IMR-90 (cell line): ENCODE measurements around the gene ABCC5. TPM values are rescaled to one million over a fixed set of nuclear protein-coding genes. Genes with fewer than 3 reads are reported as not detected.

Experiments used
- ATAC-seq: fragments of 200-7000 bp; cut with Tn5 transposase; 2 replicates; pipeline ENCODE4 v1.9.1; 2020; ENCODE audit warnings: low read depth, mild to moderate bottlenecking, moderate library complexity
- BruUV-seq: library from RNA; stranded (reverse); fragments of 400-500 nt; replicated peaks from 2 replicates; lab custom pipeline; 2021; lab: Mats Ljungman, UMichigan
- CTCF ChIA-PET: fragments of 300-600 bp; formaldehyde crosslinking; extraction: SDS; loops from one replicate; lab custom pipeline; 2021; ENCODE audit warnings: antibody characterized with exemption; lab: Yijun Ruan, JAX
- POLR2A ChIA-PET: fragments of 300-600 bp; sonication (Branson Sonifier 250); formaldehyde crosslinking; loops from one replicate; lab custom pipeline; 2022; ENCODE audit warnings: antibody characterized with exemption; ENCODE audit not compliant: unreplicated experiment; lab: Charles Lee
- DNase-seq: peaks from one replicate; pipeline ENCODE4 v3.0.0; 2013
- H2AFZ ChIP-seq: replicated peaks from 2 replicates; pipeline ENCODE3; 2013; ENCODE audit warnings: low read length, mild to moderate bottlenecking; ENCODE audit not compliant: poor library complexity
- H2AK5ac ChIP-seq: 2 replicates; pipeline ENCODE4 v1.6.1; 2013; ENCODE audit warnings: low read depth, low read length, inconsistent platforms
- H2AK9ac ChIP-seq: replicated peaks from 2 replicates; pipeline ENCODE3; 2013; ENCODE audit warnings: mild to moderate bottlenecking, low read depth, low read length, moderate library complexity; ENCODE audit not compliant: poor library complexity
- H2BK120ac ChIP-seq: 2 replicates; pipeline ENCODE4 v1.6.1; 2013; ENCODE audit warnings: low read depth, low read length, inconsistent platforms
- H2BK15ac ChIP-seq: 3 replicates; pipeline ENCODE4 v1.6.1; 2013; ENCODE audit warnings: low read depth, low read length, inconsistent platforms
- H2BK20ac ChIP-seq: 2 replicates; pipeline ENCODE4 v1.6.1; 2013; ENCODE audit warnings: low read depth, mild to moderate bottlenecking, inconsistent platforms, low read length, moderate library complexity
- H2BK5ac ChIP-seq: 2 replicates; pipeline ENCODE4 v1.6.1; 2013; ENCODE audit warnings: mild to moderate bottlenecking, low read depth, low read length, inconsistent platforms; ENCODE audit not compliant: poor library complexity, severe bottlenecking
- H3K14ac ChIP-seq: replicated peaks from 2 replicates; pipeline ENCODE4 v1.6.1; 2013; ENCODE audit warnings: low read depth, low read length, inconsistent platforms
- H3K18ac ChIP-seq: 2 replicates; pipeline ENCODE4 v1.6.1; 2013; ENCODE audit warnings: low read depth, low read length, control low read depth
- H3K23ac ChIP-seq: 2 replicates; pipeline ENCODE4 v1.6.1; 2013; ENCODE audit warnings: low read depth, low read length, inconsistent platforms
- H3K27ac ChIP-seq: 2 replicates; pipeline ENCODE4 v1.5.1; 2013; ENCODE audit warnings: mild to moderate bottlenecking, control low read depth, low read length; ENCODE audit not compliant: insufficient read depth
- H3K27me3 ChIP-seq: 2 replicates; pipeline ENCODE4 v1.6.1; 2013; ENCODE audit warnings: low read length; ENCODE audit not compliant: control insufficient read depth, insufficient read depth
- H3K36me3 ChIP-seq: 2 replicates; pipeline ENCODE4 v1.6.1; 2013; ENCODE audit warnings: low read length, mixed read lengths; ENCODE audit not compliant: control insufficient read depth, insufficient read depth
- H3K4ac ChIP-seq: 2 replicates; pipeline ENCODE4 v1.6.1; 2013; ENCODE audit warnings: low read depth, low read length, inconsistent platforms
- H3K4me1 ChIP-seq: 2 replicates; pipeline ENCODE4 v1.6.1; 2013; ENCODE audit warnings: low read length, mixed read lengths; ENCODE audit not compliant: control insufficient read depth, insufficient read depth
- H3K4me2 ChIP-seq: 2 replicates; pipeline ENCODE4 v1.6.1; 2013; ENCODE audit warnings: low read depth, mild to moderate bottlenecking, control low read depth, low read length, moderate library complexity
- H3K4me3 ChIP-seq: 2 replicates; pipeline ENCODE4 v1.5.1; 2013; ENCODE audit warnings: low read depth, mild to moderate bottlenecking, control low read depth, low read length, moderate library complexity; ENCODE audit not compliant: insufficient read depth
- H3K56ac ChIP-seq: 2 replicates; pipeline ENCODE4 v1.6.1; 2013; ENCODE audit warnings: low read length, inconsistent platforms; ENCODE audit not compliant: insufficient read depth; ENCODE audit errors: extremely low read depth
- H3K79me1 ChIP-seq, 2 experiments: 2 replicates each; pipeline ENCODE4 v1.6.1; 2013; ENCODE audit warnings: low read length in 2 of 2, inconsistent platforms in 1 of 2, low read depth in 1 of 2
- H3K9ac ChIP-seq: 2 replicates; pipeline ENCODE4 v1.6.1; 2013; ENCODE audit warnings: low read depth, low read length, control low read depth
- H3K9me1 ChIP-seq: 2 replicates; pipeline ENCODE4 v1.6.1; 2013; ENCODE audit warnings: low read length, inconsistent platforms; ENCODE audit not compliant: insufficient read depth
- H3K9me3 ChIP-seq: 2 replicates; pipeline ENCODE4 v1.6.1; 2013; ENCODE audit warnings: low read length; ENCODE audit not compliant: control insufficient read depth, insufficient read depth
- H4K20me1 ChIP-seq: 2 replicates; pipeline ENCODE4 v1.6.1; 2013; ENCODE audit warnings: low read length, inconsistent platforms; ENCODE audit not compliant: insufficient read depth
- H4K5ac ChIP-seq: 2 replicates; pipeline ENCODE4 v1.6.1; 2013; ENCODE audit warnings: mild to moderate bottlenecking, low read depth, low read length, control low read depth
- H4K8ac ChIP-seq, 2 experiments: 2 replicates each; pipeline ENCODE4 v1.6.1; 2013; ENCODE audit warnings: low read depth in 2 of 2, low read length in 2 of 2, control low read depth in 1 of 2, inconsistent platforms in 1 of 2
- H4K91ac ChIP-seq: 2 replicates; pipeline ENCODE4 v1.6.1; 2013; ENCODE audit warnings: low read depth, low read length, inconsistent platforms; ENCODE audit not compliant: insufficient read depth
- CHD1 ChIP-seq: IDR thresholded peaks from 2 replicates; pipeline ENCODE4 v1.6.1; 2012; ENCODE audit warnings: low read depth, low read length, improper control_type of control experiment
- MAZ ChIP-seq: IDR thresholded peaks from 2 replicates; pipeline ENCODE4 v1.6.1; 2012; ENCODE audit warnings: low read depth, mild to moderate bottlenecking, low read length, improper control_type of control experiment, moderate library complexity, borderline replicate concordance
- POLR2A ChIP-seq: IDR thresholded peaks from 2 replicates; pipeline ENCODE4 v1.6.1; 2012; ENCODE audit warnings: mild to moderate bottlenecking, low read depth, low read length
- RAD21 ChIP-seq: IDR thresholded peaks from 2 replicates; pipeline ENCODE4 v1.6.1; 2012; ENCODE audit warnings: low read length, improper control_type of control experiment
- SMC3 ChIP-seq: fragments of 150-350 bp; IDR thresholded peaks from 2 replicates; pipeline ENCODE4 v1.6.1; 2016; ENCODE audit warnings: low read depth, mild to moderate bottlenecking, antibody characterized with exemption, low read length, moderate library complexity
- WGBS, 2 experiments: methylation state at CpG; one replicate each; pipeline versions ENCODE4 v1.1.5 to v1.1.7; 2013; ENCODE audit warnings: missing lambda C conversion rate in 2 of 2; ENCODE audit not compliant: insufficient read length in 1 of 2; ENCODE audit errors: extremely low coverage in 2 of 2; 5-methylcytosine and 5-hydroxymethylcytosine counted together
- dilution Hi-C: fragments of 300-500 bp; cut with HindIII; formaldehyde crosslinking; loops from one replicate; pipeline ENCODE4 v1.14.3; 2018; ENCODE audit warnings: low sequenced_read_pairs; ENCODE audit not compliant: unreplicated experiment
- in situ Hi-C: fragments of 300-500 bp; cut with MboI; formaldehyde crosslinking; loops from 3 replicates; pipeline ENCODE4 v1.14.3; 2019; ENCODE audit warnings: low sequenced_read_pairs, inconsistent platforms, mixed read lengths
- intact Hi-C: fragments of 100-400 bp; cut with micrococcal nuclease; formaldehyde crosslinking; loops from 2 replicates; pipeline ENCODE4 v1.10.0; 2022
- polyA plus RNA-seq, 3 experiments: library from polyadenylated mRNA; depleted of rRNA; stranded (reverse); fragments of >200 nt; gene quantifications; 2 replicates each; pipeline ENCODE4 v1.2.3, GENCODE V29; 2012; ENCODE audit warnings: low replicate concordance in 1 of 3
- total RNA-seq: library from RNA; depleted of rRNA; stranded (reverse); fragments of >200 nt; gene quantifications from 2 replicates; pipeline ENCODE4 v1.2.3, GENCODE V29; 2012
- TF ChIP-seq, protein P1 (sequence below): conservative IDR thresholded peaks from 2 replicates; pipeline ENCODE4 v1.5.1; 2012; ENCODE audit warnings: mild to moderate bottlenecking, low read depth, low read length, improper control_type of control experiment

The ABCC5 gene
- total and polyA plus RNA-seq, 2 of the 4 experiments (the other 2 are of a cell fraction): 8.4 to 17.7 TPM

DNA sequence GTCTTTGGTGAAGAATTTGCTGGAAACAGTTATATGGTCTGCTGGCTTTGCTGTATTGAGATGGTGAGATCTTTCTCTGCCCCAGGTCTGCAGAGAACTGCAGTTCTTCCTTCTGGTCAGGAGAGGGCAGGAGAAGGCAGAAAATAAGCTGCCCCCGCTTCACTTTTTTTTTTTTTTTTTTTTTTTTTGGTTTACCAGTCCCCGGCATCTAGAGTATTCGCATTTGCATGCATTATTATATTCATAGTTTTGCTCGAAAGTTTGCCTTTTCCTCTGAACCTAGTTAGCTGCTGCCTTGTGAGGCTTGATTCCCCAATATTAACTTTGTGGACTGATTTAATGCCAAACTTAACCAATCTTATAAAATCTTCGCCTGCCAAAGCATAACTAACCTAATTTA lies 122.4 kb downstream of the ABCC5 start:
- no peak overlapping the region for H3K23ac ChIP-seq
- no peak overlapping the region for H4K91ac ChIP-seq
- H3K9me1 ChIP-seq: no peaks in the 10 kb centered on the region
- H2BK5ac ChIP-seq: no peak overlapping the region
- no peak overlapping the region for H3K18ac ChIP-seq
- H2AFZ ChIP-seq: no peak overlapping the region
- no peak overlapping the region for H3K4ac ChIP-seq
- H3K4me1 ChIP-seq: no peaks in the 10 kb centered on the region
- H3K4me3 ChIP-seq: no peak overlapping the region
- H2AK5ac ChIP-seq: no peak overlapping the region
- H2BK15ac ChIP-seq: no peak overlapping the region
- no peaks in the 10 kb centered on the region for H3K9me3 ChIP-seq
- CTCF ChIA-PET: interaction anchor here (0.7 to 1.4 kb wide), 5 partner anchors 11 to 447 kb away, joined by 3 to 7 read pairs (median 3); partner anchors contain the start of genes CAMK2N2 and PARL
- TF ChIP-seq MAZ (0 out of 2 replicates have a peak, but pooled peaks have one; percentile 31), POLR2A (0 out of 2 replicates have a peak, but pooled peaks have one; percentile 21), RAD21 (peak; percentile 92), CHD1 (no peak), SMC3 (peak; percentile 92)
- TF ChIP-seq, protein P1, sequence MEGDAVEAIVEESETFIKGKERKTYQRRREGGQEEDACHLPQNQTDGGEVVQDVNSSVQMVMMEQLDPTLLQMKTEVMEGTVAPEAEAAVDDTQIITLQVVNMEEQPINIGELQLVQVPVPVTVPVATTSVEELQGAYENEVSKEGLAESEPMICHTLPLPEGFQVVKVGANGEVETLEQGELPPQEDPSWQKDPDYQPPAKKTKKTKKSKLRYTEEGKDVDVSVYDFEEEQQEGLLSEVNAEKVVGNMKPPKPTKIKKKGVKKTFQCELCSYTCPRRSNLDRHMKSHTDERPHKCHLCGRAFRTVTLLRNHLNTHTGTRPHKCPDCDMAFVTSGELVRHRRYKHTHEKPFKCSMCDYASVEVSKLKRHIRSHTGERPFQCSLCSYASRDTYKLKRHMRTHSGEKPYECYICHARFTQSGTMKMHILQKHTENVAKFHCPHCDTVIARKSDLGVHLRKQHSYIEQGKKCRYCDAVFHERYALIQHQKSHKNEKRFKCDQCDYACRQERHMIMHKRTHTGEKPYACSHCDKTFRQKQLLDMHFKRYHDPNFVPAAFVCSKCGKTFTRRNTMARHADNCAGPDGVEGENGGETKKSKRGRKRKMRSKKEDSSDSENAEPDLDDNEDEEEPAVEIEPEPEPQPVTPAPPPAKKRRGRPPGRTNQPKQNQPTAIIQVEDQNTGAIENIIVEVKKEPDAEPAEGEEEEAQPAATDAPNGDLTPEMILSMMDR: peak; percentile 92
- intact Hi-C loops (loop anchor here (1.0 to 5.0 kb wide), 6 partner anchors 122 to 394 kb away; partner anchors contain the start of genes ABCC5 and EEF1AKMT4), in situ Hi-C loops (loop anchor here (10.0 kb wide), 3 partner anchors 120 to 390 kb away; partner anchors contain the start of gene ABCC5), dilution Hi-C loops (no loop called here)
- H4K8ac ChIP-seq: no peak overlapping the region
- H3K4me2 ChIP-seq: no peak overlapping the region
- no peak overlapping the region for H2AK9ac ChIP-seq
- no TSS peak for BruUV-seq
- no peaks in the 10 kb centered on the region for H4K20me1 ChIP-seq
- no peak overlapping the region for H2BK120ac ChIP-seq
- no peak overlapping the region for H2BK20ac ChIP-seq
- no peak overlapping the region for H4K5ac ChIP-seq
- H3K14ac ChIP-seq: no peak overlapping the region
- H3K27me3 ChIP-seq: peaks cover 32% of the 10 kb centered on the region
- no peak overlapping the region for H3K27ac ChIP-seq
- no peak overlapping the region for H3K56ac ChIP-seq
- H3K79me1 ChIP-seq: no peaks in the 10 kb centered on the region
- H3K36me3 ChIP-seq: no peaks in the 10 kb centered on the region
- DNase-seq: peak; percentile 55
- ATAC-seq: peak; percentile 94
- H3K9ac ChIP-seq: no peak overlapping the region
- POLR2A ChIA-PET: interaction anchor here (0.8 kb wide), 1 partner anchor 123 kb away, joined by 3 read pairs; the partner anchor contains the start of gene ABCC5
- no CpG with 5 or more reads among the region's 5 CpGs for WGBS, 2 experiments
